DMS114 treated with DMSO at 0.1 percent for 48 hours (cell line): ENCODE measurements around the gene PPP1R9B.

ENCODE experiments used
- DNase-seq: peaks from one replicate; lab custom pipeline; 2025; ENCODE audit not compliant: unreplicated experiment; lab: John Stamatoyannopoulos, UW

PPP1R9B gene

GRCh38 chr17:50188531-50188920 lies 38.0 kb upstream of the PPP1R9B start:
- DNase-seq = no peak

- DNase-seq = no peak
These were observed 37.5 kb upstream of the PPP1R9B start for GRCh38 chr17:50187751-50188530.

GRCh38 chr17:50187394-50187725 lies 36.9 kb upstream of the PPP1R9B start:
- DNase-seq = no peak

- no peak for DNase-seq
These were observed 36.4 kb upstream of the PPP1R9B start for GRCh38 chr17:50186661-50187393.

GRCh38 chr17:50185631-50186471 lies 35.4 kb upstream of the PPP1R9B start:
- DNase-seq = no peak

GRCh38 chr17:50184611-50185398 lies 34.3 kb upstream of the PPP1R9B start:
- no peak for DNase-seq

GRCh38 chr17:50184064-50184463 lies 33.6 kb upstream of the PPP1R9B start:
- no peak for DNase-seq

GRCh38 chr17:50183421-50183994 lies 33.0 kb upstream of the PPP1R9B start:
- no peak for DNase-seq

- DNase-seq = no peak
These were observed 32.4 kb upstream of the PPP1R9B start for GRCh38 chr17:50182783-50183420.

GRCh38 chr17:50181591-50182560 lies 31.4 kb upstream of the PPP1R9B start:
- DNase-seq = no peak

GRCh38 chr17:50181144-50181543 lies 30.7 kb upstream of the PPP1R9B start:
- DNase-seq = no peak

- no peak for DNase-seq
These were observed 30.1 kb upstream of the PPP1R9B start for GRCh38 chr17:50180620-50181019.

- no peak for DNase-seq
These were observed 29.6 kb upstream of the PPP1R9B start for GRCh38 chr17:50180111-50180510.

GRCh38 chr17:50177983-50178834 lies 27.7 kb upstream of the PPP1R9B start:
- DNase-seq = no peak

GRCh38 chr17:50177476-50177875 lies 27.0 kb upstream of the PPP1R9B start:
- DNase-seq = no peak

- DNase-seq = no peak
These were observed 26.3 kb upstream of the PPP1R9B start for GRCh38 chr17:50176559-50177357.
